HG02763 (cell line): ENCODE results near the gene CDYL2.

ENCODE experiments used
- ATAC-seq: cut with Tn5 transposase; IDR thresholded peaks from one replicate; pipeline ENCODE4 v1.9.1; 2021; ENCODE audit warnings: mild to moderate bottlenecking, moderate library complexity; ENCODE audit not compliant: unreplicated experiment

CDYL2 gene

DNA sequence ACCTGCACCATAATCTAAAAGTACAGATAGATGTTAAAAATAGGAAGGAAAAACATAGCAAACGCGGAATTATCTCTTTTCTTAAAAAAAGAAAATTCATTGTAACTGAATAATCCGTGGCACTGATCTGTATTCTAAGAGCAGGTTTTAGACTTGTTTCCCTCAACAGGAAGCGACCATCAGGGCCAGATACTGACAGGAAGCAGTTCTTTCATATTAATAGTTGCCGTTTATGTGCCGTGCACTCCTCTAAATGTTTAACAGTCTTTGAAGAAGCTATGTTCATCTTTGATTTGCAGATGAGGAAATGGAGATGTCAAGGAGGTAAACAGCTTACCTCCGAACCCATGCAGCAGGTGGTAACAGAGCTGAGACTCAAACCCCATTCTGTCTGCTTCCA, 240.0 kb downstream of the CDYL2 start:
- no peak for ATAC-seq

DNA sequence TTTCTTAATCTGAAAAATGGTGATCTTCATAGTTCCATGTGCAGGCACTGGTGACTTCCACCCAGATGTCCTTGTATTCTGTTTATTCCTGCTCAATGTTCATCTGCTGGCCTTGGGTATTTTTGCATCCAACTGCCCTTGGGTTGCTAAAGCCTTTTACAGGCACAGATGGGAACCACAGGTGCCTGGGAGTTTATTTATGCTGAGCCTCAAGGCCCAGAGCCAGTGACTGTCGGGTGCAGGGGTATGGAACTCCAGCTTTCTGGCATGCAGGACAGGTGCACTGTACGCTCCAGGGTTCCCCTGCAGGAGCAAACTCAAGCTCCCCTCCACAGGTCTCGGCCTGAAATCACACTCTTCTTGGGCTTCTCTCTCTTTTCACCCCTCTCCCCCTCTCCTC, 241.3 kb downstream of the CDYL2 start:
- no peak for ATAC-seq

DNA sequence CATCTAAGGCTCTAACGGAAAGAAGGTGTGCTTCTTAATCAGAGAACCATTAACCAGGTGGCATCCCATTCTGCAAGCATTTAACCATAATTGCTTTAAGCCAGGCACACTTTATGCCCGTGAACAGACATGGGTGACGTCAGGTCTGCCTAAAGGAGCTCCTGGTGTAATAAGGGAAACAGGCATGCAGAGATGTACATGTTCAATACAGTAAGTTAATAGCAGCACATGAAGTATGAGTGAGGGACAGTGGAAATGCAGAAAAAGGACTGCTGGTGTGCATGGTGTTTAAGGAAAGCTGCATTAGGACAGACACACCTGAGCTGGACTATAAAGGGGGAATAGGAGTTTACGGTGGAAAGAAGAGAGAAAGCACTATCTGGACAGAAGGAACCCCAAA, 245.0 kb downstream of the CDYL2 start:
- ATAC-seq, result no peak

DNA sequence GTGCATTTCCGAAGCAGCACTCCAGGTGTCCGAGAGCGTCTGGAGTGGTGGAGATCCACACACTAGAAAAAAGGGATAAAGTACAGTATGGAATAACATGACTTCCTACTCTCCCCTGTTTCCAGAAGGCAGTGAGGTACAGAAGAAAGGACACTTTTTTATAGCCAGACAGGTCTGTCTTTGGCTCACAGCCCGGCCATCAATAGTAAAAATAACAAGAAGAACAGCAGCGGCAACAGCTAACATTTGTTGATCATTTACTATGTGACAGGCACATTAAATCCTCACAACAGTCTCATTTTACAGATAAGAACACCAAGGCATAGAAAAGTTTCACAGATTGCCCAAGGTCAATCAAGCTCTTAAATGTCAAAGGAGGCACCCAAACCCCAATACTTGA, 247.4 kb downstream of the CDYL2 start:
- no peak for ATAC-seq

DNA sequence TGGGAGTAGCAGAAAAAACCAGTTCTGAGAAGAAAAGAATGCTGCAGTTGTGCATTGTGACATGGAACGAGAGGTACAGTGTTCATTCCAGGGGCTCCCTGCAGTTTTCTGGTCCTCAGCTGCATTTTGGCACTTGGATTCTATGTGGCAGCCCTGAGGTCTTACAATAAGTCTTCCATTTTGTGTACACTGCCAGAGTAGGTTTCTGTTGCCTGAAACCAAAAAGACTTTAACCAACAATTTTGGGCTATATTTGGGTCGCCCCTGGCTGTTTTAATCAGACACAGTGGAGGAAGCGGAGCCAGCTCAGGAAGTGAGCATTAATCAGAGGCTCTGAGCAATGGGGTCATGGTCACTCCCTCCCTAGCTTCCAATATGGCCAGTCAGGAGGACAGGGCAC, 247.9 kb downstream of the CDYL2 start:
- ATAC-seq, result no peak

DNA sequence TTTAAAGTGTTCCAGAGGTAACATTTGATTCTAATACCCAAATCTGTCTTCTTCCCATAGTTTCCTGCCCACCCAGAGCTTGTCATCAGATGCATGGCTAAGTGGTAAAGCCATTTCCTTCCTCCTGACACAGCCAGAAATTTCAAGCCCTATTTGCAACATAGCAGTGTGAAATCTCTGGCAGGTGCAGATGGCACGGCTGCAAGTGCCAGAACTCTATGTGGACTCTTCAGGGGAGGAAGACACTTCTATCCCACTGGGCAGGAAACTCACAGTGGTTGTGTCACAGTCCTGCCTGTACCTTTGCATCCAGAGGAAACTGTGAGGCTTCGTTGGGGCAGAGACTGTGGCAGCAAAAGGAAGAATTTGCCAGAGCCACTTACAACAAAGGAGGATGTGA, 250.4 kb downstream of the CDYL2 start:
- no peak for ATAC-seq

DNA sequence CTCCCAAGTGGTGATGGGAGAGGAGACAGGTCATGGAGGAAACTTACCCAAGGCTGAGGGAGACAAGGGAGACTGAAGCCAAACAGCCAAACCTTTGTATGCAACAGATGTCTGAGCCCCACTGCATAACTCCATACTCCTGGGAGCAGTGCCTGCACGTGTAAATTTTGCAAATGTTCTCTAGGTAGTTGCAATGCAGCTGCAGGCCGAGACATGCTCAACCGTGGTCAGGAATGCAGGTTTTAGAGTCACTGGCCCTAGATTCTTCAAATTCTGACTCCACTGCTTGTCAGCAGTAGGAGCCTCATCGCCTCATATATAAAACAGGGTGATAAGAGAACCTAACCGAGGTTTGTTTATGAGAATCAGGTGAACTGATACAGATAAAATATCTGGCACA, 252.1 kb downstream of the CDYL2 start:
- ATAC-seq, result no peak
